Omental fat pad (tissue), 4 donors: ENCODE results near the gene HAGHL. TPM values are rescaled to one million over a fixed set of nuclear protein-coding genes. Genes with fewer than 3 reads are reported as not detected.

Experiments used
- ATAC-seq: fragments of 150-250 bp; one replicate; pipeline ENCODE4 v1.9.1; 2016; ENCODE audit warnings: mild to moderate bottlenecking, moderate library complexity; ENCODE audit not compliant: low FRiP score
- DNase-seq: peaks from one replicate; pipeline ENCODE4 v3.0.0-alpha.2; 2019; ENCODE audit warnings: low spot score
- total RNA-seq, 4 donors: library from RNA; depleted of rRNA; stranded (reverse); fragments of >200 nt; gene quantifications; one replicate each; pipeline ENCODE4 v1.1.0, GENCODE V29; 2016
- TF ChIP-seq, protein P1 (sequence below), 3 donors: fragments of 450-650 bp; IDR thresholded peaks; one replicate each; pipeline ENCODE4 v1.5.1; 2016 to 2017; ENCODE audit warnings: antibody characterized with exemption in 3 of 3, mild to moderate bottlenecking in 3 of 3, moderate library complexity in 2 of 3

Gene HAGHL
- total RNA-seq, 4 donors from 2014 or later = 0.79 to 7.3 (median 4.6) TPM

DNA sequence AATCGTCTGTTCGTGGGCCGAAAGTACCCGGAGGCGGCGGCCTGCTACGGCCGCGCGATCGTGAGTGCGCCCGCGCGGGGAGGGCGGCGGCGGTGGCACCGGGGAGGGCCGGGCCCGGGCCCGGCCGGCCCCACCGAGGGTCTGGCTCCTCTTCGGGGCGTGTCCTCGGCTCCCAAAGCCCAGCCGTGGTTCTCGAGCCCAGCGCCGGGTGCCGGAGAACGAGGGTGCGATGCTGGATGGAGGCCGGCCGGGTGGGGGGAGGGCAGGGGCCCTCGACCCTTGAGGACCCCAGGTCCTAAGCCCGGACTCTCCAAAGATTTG is 46.3 kb upstream of the HAGHL start:
- no peak for ATAC-seq
- no peak for DNase-seq
- TF ChIP-seq, protein P1, sequence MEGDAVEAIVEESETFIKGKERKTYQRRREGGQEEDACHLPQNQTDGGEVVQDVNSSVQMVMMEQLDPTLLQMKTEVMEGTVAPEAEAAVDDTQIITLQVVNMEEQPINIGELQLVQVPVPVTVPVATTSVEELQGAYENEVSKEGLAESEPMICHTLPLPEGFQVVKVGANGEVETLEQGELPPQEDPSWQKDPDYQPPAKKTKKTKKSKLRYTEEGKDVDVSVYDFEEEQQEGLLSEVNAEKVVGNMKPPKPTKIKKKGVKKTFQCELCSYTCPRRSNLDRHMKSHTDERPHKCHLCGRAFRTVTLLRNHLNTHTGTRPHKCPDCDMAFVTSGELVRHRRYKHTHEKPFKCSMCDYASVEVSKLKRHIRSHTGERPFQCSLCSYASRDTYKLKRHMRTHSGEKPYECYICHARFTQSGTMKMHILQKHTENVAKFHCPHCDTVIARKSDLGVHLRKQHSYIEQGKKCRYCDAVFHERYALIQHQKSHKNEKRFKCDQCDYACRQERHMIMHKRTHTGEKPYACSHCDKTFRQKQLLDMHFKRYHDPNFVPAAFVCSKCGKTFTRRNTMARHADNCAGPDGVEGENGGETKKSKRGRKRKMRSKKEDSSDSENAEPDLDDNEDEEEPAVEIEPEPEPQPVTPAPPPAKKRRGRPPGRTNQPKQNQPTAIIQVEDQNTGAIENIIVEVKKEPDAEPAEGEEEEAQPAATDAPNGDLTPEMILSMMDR (IDR thresholded peaks at IDR 0.05) = no peak

DNA sequence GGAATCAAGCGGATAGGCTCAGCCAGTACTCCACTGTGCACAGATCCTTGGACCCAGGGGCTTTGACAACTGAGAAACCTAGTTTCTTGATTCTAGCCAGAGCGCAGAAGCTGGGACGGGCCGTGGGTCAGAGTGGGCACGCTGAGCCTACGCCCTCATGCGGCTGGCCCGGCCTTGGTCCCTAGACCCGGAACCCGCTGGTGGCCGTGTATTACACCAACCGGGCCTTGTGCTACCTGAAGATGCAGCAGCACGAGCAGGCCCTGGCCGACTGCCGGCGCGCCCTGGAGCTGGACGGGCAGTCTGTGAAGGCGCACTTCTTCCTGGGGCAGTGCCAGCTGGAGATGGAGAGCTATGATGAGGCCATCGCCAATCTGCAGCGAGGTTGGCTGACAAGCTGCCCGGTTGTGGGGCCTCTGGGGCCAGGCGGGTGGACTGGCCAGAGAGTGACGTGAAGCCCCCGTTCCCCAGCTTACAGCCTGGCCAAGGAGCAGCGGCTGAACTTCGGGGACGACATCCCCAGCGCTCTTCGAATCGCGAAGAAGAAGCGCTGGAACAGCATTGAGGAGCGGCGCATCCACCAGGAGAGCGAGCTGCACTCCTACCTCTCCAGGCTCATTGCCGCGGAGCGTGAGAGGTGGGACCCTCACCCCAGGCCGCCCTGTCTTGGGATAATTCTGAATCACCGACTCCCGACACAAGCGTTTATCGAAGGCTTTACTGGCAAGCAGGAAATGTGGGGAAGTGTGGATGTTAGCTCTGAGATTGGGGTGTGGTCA is 45.8 kb upstream of the HAGHL start:
- TF ChIP-seq, protein P1 (IDR thresholded peaks at IDR 0.05) = no peak
- no peak for DNase-seq
- no peak for ATAC-seq

DNA sequence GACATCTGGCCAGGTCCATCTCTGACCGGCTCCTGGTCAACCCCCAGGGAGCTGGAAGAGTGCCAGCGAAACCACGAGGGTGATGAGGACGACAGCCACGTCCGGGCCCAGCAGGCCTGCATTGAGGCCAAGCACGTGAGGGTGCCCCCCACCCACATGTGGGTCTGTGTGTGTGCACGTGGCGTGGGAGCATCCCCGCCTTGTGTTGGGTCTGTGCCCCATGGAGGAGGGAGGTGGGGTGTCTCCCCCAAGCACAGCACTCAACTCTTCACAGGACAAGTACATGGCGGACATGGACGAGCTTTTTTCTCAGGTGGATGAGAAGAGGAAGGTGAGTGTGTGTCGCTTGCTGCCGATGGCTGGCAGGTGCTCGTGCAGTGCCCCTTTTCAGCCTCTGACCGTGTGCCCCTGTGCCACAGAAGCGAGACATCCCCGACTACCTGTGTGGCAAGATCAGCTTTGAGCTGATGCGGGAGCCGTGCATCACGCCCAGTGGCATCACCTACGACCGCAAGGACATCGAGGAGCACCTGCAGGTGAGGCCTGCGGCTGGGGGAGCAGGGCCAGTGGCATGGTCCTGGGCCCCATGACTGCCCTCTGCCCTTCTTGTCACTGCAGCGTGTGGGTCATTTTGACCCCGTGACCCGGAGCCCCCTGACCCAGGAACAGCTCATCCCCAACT is 45.0 kb upstream of the HAGHL start:
- ATAC-seq (no peak), DNase-seq (no peak)
- TF ChIP-seq, protein P1 (IDR thresholded peaks at IDR 0.05) = no peak

DNA sequence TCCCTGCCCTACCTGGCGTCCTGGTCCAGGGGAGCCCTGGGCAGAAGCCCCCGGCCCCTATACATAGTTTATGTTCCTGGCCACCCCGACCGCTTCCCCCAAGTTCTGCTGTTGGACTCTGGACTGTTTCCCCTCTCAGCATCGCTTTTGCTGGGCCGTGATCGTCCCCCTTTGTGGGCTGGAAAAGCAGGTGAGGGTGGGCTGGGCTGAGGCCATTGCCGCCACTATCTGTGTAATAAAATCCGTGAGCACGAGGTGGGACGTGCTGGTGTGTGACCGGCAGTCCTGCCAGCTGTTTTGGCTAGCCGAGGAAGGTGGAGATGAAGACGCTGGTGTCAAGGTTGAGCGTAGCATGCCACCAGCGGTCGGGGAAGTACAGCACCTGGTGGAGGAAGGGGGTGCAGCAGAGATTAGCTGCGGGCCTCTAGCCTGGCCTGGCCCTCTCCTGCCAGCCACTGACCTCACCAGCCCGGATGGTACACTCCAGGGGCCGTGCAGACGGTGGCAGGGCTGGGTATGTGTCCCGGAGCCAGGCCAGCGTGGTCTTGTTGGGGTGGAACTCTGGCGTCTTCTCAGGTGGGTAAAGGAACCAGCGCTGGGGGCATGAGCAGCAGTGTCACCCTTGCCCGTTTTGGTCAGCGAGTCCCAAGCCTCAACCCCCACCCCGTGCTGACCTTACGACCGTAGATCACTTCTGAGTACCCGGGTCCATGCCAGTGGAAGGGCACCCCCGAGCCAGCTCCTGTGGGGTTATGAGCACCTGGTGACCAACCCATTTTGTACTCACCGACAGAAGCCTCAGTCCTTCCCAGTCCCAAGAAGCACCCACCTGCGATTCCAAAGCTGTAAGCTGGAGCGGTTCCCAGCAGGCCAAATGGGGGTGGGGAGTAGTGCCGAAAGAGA is 44.2 kb upstream of the HAGHL start:
- TF ChIP-seq, protein P1 (IDR thresholded peaks at IDR 0.05) = no peak
- no peak for DNase-seq
- no peak for ATAC-seq

DNA sequence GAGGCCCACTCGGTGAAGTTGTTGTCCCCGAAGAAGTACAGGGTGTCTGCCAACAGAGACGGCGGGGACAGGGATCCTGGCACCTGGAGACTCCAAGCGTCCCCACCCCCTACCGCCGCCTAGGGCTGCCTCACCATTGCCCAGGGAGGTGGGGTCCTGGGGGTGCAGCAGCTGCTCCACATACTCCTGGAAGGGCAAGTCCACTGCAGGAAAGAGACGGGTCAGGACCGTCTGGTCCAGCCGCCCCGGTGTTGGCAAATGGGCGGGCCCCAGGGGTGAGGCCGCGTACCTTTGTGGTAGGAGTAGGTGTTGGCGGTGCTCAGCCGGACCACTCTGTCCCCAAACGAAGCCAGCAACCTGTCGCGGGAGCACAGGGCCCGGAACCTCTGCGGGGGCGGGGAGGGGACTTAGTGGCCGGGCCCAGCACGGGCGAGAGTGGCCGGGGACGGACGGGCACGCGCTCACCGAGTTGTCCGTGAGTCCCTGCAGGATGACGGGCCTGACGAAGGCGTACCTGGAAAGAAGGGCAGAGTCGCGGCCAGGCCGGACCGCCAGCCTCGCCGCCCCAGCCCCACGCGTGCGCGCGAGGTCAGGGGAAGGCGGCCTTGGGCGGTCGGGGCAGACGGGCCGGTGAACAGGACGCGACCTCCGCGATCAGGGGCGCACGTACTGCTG is 43.4 kb upstream of the HAGHL start:
- TF ChIP-seq, protein P1 (IDR thresholded peaks at IDR 0.05) = no peak
- DNase-seq (no peak), ATAC-seq (no peak)

DNA sequence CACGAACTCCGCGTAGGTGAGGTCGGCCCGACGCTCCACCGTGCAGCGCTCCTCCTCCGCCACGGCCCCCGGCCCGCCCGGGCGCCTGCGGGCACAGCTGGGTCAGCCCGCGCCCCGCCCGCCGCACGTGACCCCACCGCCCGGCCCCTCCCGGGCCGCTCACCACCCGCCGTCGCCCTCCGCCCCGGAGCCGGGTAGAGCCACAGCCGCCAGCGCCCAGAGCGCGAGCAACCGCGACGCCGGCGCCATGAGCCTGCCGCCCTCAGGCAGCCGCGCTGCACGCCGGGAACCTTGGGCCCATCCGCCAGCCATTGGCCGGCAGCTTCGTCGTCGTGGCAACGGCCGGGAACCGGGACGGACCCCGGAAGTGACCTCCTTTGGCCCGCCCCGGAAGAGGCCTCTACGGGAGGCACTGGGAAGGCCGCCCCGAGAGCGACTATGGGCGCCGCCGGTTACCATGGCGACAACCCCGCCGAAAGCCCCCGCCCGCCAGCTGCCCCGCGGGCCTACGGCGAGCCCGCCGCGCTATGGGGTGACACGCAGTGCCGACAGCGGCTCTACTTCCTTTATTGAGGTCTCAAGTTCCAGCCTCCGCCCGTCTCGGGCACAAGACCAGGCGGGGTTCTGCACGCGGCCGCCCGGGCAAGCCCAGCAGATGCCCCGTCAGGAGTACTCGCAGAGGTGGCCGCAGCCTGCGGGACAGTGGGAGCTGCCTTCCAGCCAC is 42.7 kb upstream of the HAGHL start, which contains the start of gene JMJD8:
Gene JMJD8, minus strand, starts transcription at position 264 of the 724 bp plus-strand sequence. Its CDS starts 15 bp downstream, at position 249.
- TF ChIP-seq, protein P1 (IDR thresholded peaks at IDR 0.05) = no peak
- ATAC-seq (peak; percentile 67), DNase-seq (peak; percentile 76)
